Stimulated activated CD8-positive, alpha-beta memory T cell treated with anti-CD3 and anti-CD28 coated beads, Interleukin-2, amount 100 ng/mL, for 48 hours (primary cell): ENCODE results near the gene OR2A5.
"Not testable (repeated sequence)": the region's sequence is repeated elsewhere in the genome, so short reads cannot be mapped to it uniquely, and the experiment has no call there.

Experiments used
- DNase-seq, 2 donors: peaks; one replicate each; pipeline ENCODE4 v3.0.0-alpha.2; 2020; ENCODE audit warnings: low read depth in 2 of 2

The OR2A5 gene

GRCh38 chr7:144048648-144049047 lies at the start of gene OR2A5:
Gene OR2A5, plus strand, starts transcription at chr7:144048948. Its CDS starts 1,454 bp downstream, at chr7:144050402.
- no peak for DNase-seq

GRCh38 chr7:144000020-144000419 lies 48.7 kb upstream of the OR2A5 start, which contains the start of gene OR6B1:
Gene OR6B1, plus strand, starts transcription at chr7:144000320. Its CDS starts 3,677 bp downstream, at chr7:144003997.
- DNase-seq = no peak

- no peak for DNase-seq
Observed at GRCh38 chr7:144001543-144001942, 47.2 kb upstream of the OR2A5 start.

GRCh38 chr7:144004703-144005102 lies 44.0 kb upstream of the OR2A5 start:
- DNase-seq = no peak

GRCh38 chr7:144006029-144006691 lies 42.6 kb upstream of the OR2A5 start:
- DNase-seq = no peak

GRCh38 chr7:144006692-144007042 lies 42.1 kb upstream of the OR2A5 start:
- DNase-seq = no peak

- no peak for DNase-seq
Observed at GRCh38 chr7:144009361-144009760, 39.4 kb upstream of the OR2A5 start.

- not testable (repeated sequence) for DNase-seq
Observed at GRCh38 chr7:144010061-144010460, 38.7 kb upstream of the OR2A5 start.

GRCh38 chr7:144010821-144011220 lies 37.9 kb upstream of the OR2A5 start:
- DNase-seq = not testable (repeated sequence)

- DNase-seq = no peak
Observed at GRCh38 chr7:144011458-144012230, 37.1 kb upstream of the OR2A5 start.

GRCh38 chr7:144018065-144018464 lies 30.7 kb upstream of the OR2A5 start:
- DNase-seq = no peak

- no peak for DNase-seq
Observed at GRCh38 chr7:144019457-144019856, 29.3 kb upstream of the OR2A5 start.

- no peak for DNase-seq
Observed at GRCh38 chr7:144020340-144020739, 28.4 kb upstream of the OR2A5 start.

GRCh38 chr7:144022169-144022568 lies 26.6 kb upstream of the OR2A5 start:
- DNase-seq = no peak

- DNase-seq = no peak
Observed at GRCh38 chr7:144023171-144023827, 25.4 kb upstream of the OR2A5 start.

- no peak for DNase-seq
Observed at GRCh38 chr7:144024213-144024612, 24.5 kb upstream of the OR2A5 start.

GRCh38 chr7:144026203-144026883 lies 22.4 kb upstream of the OR2A5 start:
- DNase-seq = no peak

GRCh38 chr7:144027070-144027469 lies 21.7 kb upstream of the OR2A5 start:
- no peak for DNase-seq

GRCh38 chr7:144027974-144028373 lies 20.8 kb upstream of the OR2A5 start:
- no peak for DNase-seq

GRCh38 chr7:144028547-144028946 lies 20.2 kb upstream of the OR2A5 start:
- no peak for DNase-seq

- DNase-seq = no peak
Observed at GRCh38 chr7:144032516-144032915, 16.2 kb upstream of the OR2A5 start.
